Midbrain (tissue), 1 donor: ENCODE results near the gene SPPL3.
"Not testable (repeated sequence)": the region's sequence is repeated elsewhere in the genome, so short reads cannot be mapped to it uniquely, and the experiment has no call there.

Source experiments
- DNase-seq: peaks from one replicate; lab custom pipeline; 2025; lab: John Stamatoyannopoulos, UW

The SPPL3 gene

DNA sequence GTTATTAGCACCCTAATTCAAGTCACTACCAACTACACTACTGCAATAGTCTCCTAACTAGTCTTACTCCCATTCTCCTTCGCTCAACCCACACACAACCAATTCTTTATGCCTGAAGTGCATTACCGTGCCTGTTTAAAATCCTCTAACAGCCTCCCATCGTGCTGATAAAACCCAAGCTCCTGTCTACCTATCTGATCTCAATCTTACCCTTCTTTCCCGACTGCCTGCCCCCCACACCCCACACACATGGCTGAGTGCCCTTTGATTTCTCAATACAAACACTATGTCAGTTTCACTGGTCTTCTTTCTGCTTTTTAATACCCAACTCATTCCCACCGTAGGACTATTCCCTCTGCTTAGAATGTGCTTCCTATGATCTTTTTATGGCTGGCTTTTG lies 59.9 kb downstream of the SPPL3 start:
- DNase-seq = no peak

GRCh38 chr12:120843472-120843871 lies 60.7 kb downstream of the SPPL3 start:
- DNase-seq = no peak

- DNase-seq = no peak
Measured at GRCh38 chr12:120842595-120842994, 61.6 kb downstream of the SPPL3 start.

GRCh38 chr12:120841525-120841924 lies 62.6 kb downstream of the SPPL3 start:
- DNase-seq = peak; percentile 63

DNA sequence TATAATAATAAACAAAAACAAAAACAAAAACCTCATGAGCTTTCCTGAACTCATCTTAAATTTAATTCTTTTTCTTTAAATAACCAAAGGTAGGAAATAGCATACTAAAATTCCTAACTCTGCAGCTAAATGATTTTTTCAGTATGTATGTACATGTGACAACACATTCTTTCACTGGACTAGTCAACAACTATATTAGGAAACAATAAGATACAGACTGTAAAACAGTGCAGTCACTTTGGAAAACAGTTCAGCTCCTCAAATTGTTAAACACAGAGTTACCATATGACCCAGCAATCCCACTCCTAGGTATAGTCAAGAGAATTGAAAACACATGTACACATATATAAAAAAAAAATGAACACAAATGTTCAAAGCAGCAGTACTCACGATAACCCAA lies 64.7 kb downstream of the SPPL3 start:
- DNase-seq = no peak

DNA sequence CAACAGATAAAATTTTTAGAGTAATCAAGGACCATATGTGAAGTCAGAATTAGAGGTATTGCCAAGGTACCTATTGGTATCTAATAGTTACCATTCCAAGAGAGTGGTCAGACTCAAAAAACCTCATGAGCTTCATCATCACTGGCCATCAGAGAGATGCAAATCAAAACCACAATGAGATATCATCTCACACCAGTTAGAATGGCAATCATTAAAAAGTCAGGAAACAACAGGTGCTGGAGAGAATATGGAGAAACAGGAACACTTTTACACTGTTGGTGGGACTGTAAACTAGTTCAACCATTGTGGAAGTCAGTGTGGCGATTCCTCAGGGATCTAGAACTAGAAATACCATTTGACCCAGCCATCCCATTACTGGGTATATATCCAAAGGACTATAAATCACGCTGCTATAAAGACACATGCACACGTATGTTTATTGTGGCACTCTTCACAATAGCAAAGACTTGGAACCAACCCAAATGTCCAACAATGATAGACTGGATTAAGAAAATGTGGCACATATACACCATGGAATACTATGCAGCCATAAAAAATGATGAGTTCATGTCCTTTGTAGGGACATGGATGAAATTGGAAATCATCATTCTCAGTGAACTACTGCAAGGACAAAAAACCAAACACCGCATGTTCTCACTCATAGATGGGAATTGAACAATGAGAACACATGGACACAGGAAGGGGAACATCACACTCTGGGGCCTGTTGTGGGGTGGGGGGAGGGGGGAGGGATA lies 65.4 kb downstream of the SPPL3 start:
- DNase-seq = not testable (repeated sequence)

DNA sequence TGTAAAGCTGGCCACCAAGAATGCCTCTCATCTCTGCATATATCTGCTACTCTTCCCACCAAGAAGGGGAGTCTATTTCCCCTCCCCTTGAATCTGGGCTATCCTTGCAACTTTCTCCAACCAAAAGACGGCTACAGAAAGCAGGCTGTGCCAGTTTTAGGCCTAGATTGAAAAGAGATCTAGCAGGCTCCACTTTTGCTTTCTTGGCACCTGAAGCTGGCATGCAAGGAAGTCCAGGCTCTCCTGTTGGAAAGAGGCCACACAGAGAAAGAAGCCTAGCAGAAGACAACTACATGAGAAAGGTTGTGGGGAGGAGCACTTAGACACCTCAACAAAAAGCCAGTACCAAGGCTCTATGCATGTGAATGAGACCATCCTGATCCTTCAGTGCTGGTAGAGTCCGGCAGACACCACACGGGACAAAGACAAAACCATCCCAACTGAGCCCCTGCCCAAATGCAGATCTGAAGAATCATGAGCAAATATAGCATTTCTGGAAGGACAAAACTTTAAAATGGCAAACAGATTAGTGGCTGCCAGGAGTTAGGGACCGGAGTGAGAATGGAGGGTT lies 68.0 kb downstream of the SPPL3 start:
- no peak for DNase-seq

DNA sequence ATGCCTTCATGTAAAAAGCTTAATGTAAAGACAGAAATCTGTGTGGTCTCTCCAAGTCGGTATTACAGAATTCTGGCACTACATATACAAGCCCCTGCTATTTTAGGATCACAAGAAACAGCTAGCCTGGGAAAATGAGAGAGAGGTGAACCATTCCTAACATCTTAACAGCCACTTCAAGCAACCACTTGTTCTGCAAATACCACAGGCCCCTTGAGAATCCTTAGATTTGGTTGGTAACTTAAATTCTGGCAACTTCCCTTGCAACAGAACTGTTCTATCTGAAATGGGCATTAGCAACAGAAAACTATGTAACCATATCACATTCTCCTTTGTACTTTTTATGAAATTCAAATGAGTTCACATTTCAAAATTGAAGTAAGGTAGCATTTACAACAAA lies 68.5 kb downstream of the SPPL3 start:
- no peak for DNase-seq

DNA sequence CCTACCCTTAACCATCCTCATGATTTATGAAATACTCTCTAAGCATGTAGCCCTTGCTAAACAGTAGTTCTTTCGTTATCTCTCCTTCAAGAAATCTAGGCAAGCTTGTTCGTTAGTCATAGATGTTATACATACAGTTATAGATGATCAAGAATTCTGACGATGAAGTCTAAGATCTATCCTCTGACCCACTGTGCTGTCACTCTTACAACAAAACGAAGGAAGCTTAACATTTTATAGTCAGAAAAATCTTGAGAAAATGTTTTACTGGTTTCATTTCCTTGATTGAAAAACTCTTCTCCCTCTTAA lies 68.9 kb downstream of the SPPL3 start:
- no peak for DNase-seq

- no peak for DNase-seq
Measured at GRCh38 chr12:120834489-120835303, 69.5 kb downstream of the SPPL3 start.

DNA sequence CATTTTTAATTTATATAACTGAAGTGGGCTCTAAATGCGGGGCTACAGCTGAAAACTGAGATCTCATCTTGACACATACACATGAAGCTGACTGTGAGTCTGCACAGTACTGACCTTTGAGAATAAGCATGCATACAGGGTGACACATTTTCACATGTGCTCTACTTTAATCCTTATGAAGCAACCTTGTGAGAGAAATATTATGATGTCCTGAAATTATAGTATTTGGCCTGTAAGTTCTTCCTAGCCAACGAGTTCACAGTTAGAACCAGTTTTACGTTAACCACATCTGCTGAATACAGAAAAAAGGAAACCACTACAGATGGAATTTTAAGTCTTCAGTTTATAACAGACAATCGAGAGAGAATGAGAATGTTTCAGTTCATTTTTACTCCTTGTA lies 70.3 kb downstream of the SPPL3 start:
- no peak for DNase-seq

DNA sequence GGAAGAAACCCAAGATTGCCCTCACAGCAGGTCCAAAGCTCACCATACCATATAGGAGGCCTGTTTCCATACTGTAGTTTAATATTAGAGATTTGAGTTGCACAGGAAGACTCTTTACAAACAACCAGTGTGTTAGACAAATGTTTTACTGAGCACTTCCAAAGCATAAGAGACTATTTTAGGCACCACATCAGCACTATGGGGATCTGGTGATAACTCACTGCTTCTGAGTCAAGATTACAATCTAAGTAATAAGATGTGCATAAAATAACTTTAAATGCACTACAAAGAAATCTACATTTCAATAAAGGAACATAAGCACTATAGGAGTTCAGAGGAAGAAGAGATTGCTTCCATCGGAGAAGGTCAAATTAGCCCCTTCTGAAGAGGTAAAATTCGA lies 71.4 kb downstream of the SPPL3 start:
- no peak for DNase-seq

DNA sequence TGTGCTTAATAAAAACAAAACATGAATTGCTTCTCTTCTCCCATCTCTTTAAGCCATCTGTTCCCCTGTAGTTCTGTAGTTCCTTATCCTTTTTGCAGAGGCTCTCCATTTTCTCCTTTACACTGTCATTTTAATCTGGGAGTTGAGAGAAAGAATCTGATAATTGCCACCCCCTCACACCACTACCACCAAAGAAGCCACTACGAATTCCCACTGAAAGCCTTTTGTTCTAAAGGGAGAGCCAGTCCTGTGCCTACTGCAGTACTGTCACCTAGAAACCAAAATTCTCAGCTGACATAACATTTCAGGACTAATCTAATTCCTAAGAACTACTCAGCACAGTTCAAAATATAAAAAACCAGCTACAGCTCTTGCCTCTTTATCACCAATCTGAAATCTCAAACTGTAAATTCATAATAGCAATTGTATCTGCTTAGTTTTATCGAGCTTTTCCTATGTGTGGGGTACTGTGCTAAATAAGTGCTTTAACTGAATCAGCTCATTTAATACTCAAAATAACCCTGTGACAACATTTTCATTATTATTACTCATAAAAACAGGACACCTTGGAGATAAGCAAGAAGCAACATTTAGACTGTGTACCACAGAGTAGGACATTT lies 72.4 kb downstream of the SPPL3 start:
- peak; percentile 41 for DNase-seq

DNA sequence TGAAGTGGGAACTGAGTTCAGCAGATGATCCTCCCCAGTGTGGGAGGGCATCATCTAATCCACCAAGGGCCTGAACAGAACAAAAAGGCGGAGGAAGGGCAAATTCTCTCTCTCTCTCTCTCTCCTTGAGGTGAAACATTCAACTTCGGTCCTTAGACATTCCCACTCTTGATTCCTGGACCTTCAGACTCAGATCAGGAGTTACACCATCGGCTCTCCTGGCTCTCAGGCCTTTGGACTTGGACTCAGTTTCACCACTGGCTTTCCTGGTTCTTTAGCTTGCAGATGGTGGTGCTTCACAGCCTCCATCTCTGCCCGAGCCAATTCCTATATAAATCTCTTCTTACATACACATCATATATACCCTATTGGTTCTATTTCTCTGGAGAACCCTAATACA lies 73.2 kb downstream of the SPPL3 start:
- DNase-seq = no peak

GRCh38 chr12:120830052-120830940 lies 73.9 kb downstream of the SPPL3 start:
- no peak for DNase-seq

- DNase-seq = no peak
Measured at GRCh38 chr12:120826335-120826734, 77.8 kb downstream of the SPPL3 start.

DNA sequence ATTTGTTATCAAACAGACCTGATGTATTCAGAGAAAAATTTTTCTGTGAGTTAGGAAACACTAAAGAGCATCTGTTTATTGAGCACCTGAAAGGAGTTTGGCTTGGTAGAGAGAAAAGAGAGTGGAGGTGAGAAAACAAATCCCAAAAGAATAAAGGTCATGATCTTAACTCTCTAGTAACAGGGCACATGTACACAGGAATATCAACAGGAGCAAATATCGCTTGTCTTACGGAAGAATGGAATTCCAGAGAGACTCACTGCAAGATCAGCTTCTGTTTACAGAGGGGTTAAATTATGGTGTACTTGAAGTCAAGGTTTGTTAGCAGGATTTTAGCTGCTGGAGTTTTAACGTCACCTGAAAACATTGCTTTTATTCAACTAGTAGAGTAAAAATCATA lies 78.8 kb downstream of the SPPL3 start:
- no peak for DNase-seq

GRCh38 chr12:120822832-120823503 lies 81.2 kb downstream of the SPPL3 start:
- no peak for DNase-seq

DNA sequence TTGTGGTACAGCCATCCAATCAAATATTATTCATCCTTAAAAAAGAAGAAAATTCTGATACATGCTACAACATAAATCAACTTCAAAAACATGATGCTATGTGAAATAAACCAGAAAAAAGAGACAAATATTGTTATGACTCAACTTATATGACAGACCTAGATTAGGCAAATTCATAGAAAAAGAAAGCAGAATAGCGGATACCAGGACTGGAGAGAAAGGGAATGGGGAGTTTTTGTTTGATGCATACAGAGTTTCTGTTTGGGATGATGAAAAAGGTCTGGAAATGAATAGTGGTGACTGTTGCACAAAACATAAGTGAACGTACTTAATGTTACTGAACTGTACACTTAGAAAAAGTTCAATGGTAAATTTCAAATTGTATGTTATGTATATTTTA lies 82.3 kb downstream of the SPPL3 start:
- DNase-seq = no peak

GRCh38 chr12:120820884-120821510 lies 83.2 kb downstream of the SPPL3 start:
- DNase-seq = peak; percentile 25

DNA sequence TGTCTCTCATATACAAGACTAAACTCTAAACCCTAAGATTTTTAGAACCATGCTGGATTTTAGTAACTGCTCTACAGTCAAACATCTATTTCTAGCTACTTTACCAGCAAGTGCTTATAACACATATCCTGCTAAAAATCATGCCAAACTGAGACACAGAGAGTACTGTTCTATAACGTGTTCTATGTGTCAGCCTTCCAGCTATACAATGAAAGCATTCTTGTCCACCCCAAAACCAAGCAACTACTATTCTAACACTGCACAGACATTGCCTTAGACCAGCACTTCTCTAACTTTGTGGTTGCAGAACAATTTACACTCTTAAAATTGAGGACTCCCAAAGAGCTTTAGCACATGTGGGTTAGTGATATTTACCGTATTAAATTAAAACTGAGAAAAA lies 85.7 kb downstream of the SPPL3 start:
- DNase-seq = peak; percentile 75
